ENCODE measurements around the gene PAPSS2. TPM values are rescaled to one million over a fixed set of nuclear protein-coding genes. Genes with fewer than 3 reads are reported as not detected.

PAPSS2 gene
- total RNA-seq, 1 experiment from 2014 or later: 22.1 TPM

DNA sequence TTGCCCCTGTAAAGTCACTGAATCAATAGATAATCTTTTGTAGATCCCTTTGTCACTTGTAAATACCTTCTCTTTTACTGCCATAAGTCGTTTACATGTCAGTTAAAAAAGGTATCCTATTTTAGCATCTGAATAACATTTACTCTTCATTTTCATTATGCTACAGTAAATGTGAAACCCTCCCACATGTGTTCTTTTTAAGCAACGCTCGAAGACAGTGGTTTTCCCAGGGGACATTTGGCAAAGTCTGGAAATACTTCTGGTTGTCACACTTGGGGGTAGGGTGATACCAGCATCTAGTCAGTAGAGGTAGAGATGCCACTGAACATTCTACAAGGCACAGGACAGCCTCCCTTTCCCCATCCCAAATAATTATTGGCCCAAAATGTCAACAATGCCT is 134.6 kb downstream of the PAPSS2 start:
- DNase-seq (ENCODE audit: low spot score): no peak
- ChIA-PET CTCF (interaction anchor here (0.7 kb wide), 1 partner anchor 25 kb away, joined by 5 read pairs; no protein-coding TSS in a partner anchor), POLR2A (no interaction called here)
- no peak for TF ChIP-seq TEAD4 (CRISPR knock-in tag; IDR thresholded peaks at IDR 0.05)
- no peak for TF ChIP-seq SP1 (CRISPR knock-in tag; conservative IDR thresholded peaks at IDR 0.05)
- TF ChIP-seq ATF1 (CRISPR knock-in tag; IDR thresholded peaks at IDR 0.05): no peak
- TF ChIP-seq CTCF (IDR thresholded peaks at IDR 0.05): no peak
- no peak for TF ChIP-seq AFF4 (CRISPR knock-in tag; IDR thresholded peaks at IDR 0.05; ENCODE audit: borderline replicate concordance)
- no peak for TF ChIP-seq TEAD1 (CRISPR knock-in tag; IDR thresholded peaks at IDR 0.05)
- no peak for TF ChIP-seq ZNF138 (CRISPR knock-in tag; conservative IDR thresholded peaks at IDR 0.05)
- no peak for TF ChIP-seq JAZF1 (CRISPR knock-in tag; IDR thresholded peaks at IDR 0.05)
- TF ChIP-seq ZNF263 (CRISPR knock-in tag; IDR thresholded peaks at IDR 0.05; ENCODE audit: low read depth): no peak
- TF ChIP-seq, protein P1, sequence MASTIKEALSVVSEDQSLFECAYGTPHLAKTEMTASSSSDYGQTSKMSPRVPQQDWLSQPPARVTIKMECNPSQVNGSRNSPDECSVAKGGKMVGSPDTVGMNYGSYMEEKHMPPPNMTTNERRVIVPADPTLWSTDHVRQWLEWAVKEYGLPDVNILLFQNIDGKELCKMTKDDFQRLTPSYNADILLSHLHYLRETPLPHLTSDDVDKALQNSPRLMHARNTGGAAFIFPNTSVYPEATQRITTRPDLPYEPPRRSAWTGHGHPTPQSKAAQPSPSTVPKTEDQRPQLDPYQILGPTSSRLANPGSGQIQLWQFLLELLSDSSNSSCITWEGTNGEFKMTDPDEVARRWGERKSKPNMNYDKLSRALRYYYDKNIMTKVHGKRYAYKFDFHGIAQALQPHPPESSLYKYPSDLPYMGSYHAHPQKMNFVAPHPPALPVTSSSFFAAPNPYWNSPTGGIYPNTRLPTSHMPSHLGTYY (CRISPR knock-in tag; IDR thresholded peaks at IDR 0.05): no peak
- TF ChIP-seq CDX4 (CRISPR knock-in tag; IDR thresholded peaks at IDR 0.05; ENCODE audit: borderline replicate concordance): no peak
- Mint-ChIP-seq H3K4me3 (no peak overlapping the region), H3K27me3 (ENCODE audit: low read depth) (no peaks in the 10 kb centered on the region), H3K9me3 (peaks cover 13% of the 10 kb centered on the region), H3K27ac (0 out of 2 replicates have a peak overlapping the region, but pooled peaks have one; percentile 48), H3K4me1 (peaks cover 25% of the 10 kb centered on the region), H3K36me3 (peaks cover 41% of the 10 kb centered on the region)
- ATAC-seq: no peak

Other genes starting within 250 kb of the PAPSS2 start
- gene MINPP1, start 155.0 kb upstream of the PAPSS2 start, total RNA-seq (2021): 25.5 to 29.9 TPM (median 29.1 TPM) in 3 replicates
- 43.7 to 46.7 TPM (median 45.5 TPM) in 3 replicates for gene ATAD1, start 158.3 kb downstream of the PAPSS2 start, total RNA-seq (2021)
- 0.52 to 1.1 TPM (median 1.0 TPM) in 3 replicates for gene KLLN, start 203.7 kb downstream of the PAPSS2 start, total RNA-seq (2021)
- gene PTEN, start 203.7 kb downstream of the PAPSS2 start, total RNA-seq (2021): 44.5 to 54.2 TPM (median 45.6 TPM) in 3 replicates

Data from WTC11 (cell line).